ENCODE data around the gene ASB13.

The ASB13 gene, protein sequence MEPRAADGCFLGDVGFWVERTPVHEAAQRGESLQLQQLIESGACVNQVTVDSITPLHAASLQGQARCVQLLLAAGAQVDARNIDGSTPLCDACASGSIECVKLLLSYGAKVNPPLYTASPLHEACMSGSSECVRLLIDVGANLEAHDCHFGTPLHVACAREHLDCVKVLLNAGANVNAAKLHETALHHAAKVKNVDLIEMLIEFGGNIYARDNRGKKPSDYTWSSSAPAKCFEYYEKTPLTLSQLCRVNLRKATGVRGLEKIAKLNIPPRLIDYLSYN

DNA sequence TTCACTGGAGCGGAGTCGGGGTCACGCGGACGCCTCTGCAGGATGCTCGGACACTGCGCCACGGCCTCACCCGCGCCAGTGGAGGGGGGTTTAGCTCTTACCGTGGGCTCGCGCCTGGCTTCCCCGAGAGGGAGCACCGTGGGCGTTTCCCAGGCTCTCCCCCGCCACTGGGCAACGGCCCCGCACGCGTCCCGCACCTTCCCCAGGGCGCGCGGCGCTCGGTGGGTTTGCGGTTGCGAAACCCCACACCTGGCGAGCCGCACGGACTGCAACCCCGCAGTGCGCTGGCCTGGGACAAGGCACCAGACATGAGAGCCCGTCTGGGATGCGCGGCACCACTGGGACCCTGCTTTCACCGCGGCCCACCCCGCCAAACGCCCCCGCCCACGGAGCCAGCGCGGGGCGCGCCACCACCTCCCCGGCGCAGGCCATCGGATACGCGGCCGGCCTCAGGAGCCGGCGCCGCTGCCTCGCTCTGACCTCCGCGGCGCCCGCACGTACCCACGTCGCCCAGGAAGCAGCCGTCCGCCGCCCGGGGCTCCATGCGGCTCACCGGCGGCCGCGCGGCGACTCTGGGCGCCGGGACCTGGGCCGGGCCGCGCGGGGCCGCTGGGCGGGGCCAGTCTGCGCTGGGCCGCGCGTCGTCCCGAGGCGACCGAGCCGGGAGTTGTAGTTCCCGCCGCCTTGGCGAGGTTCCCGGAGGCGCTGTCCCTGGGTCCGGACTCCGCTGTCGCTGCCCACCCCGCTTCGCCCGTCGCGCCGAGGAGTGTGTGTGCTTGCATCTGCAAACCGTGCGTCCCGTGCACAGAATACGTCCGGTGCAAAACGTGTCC is at the start of gene ASB13:
ASB13 (minus strand) TSS at position 588 of the 833 bp plus-strand sequence; CDS start at position 544, 44 bp downstream.
- DNase-seq = no peak

DNA sequence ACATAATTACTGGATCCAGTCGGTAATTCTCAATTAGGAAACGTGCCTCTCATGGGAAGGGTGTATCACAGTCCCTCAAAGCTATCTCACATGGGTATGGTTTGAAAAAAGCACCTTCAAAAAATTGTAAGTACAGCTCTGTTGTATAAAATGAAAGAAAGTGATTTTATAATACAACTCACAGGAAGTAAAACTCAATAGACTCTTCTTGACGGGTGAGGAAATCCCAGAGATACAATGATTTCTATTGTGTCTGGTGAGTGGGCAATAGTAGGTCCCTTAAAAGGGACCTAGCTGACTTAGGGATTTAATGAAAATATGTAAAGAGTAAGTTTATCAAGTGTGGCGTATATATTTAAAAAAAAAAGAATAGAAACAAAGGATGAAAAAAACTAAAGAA is 45.2 kb upstream of the ASB13 start:
- no peak for DNase-seq

DNA sequence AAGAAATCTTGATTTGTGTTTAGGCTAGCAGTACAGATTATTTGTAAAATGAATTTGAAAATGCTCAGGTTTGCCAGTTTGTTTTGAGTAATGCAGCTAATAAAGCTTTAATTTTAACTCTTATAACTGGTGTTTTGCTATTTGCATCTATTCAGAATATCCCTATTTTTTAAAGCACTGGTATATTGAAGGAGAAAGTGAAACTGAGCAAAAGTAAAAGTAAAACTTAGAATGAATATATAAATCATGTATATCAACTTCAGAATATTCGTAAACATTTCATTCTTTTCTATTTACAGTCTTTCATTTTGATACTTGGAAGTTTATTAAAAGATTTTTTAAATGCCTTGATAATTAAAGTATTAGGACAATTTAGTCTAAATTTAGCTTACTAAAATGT is 44.5 kb upstream of the ASB13 start:
- no peak for DNase-seq

DNA sequence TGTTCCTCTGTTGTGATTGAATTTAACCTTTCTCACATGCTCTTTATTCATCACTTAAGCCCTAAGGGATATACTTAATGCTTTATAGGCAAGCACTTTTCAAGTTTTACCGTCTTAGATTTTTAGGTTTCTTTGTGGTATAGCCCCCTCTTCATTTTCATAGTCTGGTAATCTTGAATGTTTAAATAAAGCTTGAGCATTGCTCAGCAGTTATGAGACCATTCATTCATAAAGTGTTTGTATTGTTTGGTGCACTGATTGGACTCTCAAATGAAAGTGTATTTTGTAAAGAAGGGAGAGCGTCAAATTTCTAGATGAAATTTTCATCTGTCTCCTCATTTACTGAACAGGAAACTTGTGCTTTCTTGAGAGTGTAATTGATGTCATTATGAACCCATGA is 43.5 kb upstream of the ASB13 start:
- DNase-seq = no peak

DNA sequence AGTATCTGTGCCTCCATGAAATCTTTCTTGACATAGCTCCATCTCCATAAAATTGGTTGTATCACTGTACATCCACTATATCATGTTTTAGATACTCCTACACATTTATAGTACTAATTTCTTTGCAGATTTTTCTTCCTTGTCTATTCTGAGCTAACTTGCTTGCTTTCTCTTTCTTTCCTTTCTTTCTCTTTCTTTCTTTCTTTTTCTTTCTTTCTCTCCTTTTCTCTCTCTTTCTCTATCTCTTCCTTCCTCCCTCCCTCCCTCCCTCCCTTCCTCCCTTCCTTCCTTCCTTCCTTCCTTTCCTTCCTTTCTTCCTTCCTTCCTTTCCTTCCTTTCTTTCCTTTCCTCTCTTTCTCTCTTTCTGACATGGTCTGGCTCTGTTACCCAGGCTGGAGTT is 42.0 kb upstream of the ASB13 start:
- DNase-seq = no peak

DNA sequence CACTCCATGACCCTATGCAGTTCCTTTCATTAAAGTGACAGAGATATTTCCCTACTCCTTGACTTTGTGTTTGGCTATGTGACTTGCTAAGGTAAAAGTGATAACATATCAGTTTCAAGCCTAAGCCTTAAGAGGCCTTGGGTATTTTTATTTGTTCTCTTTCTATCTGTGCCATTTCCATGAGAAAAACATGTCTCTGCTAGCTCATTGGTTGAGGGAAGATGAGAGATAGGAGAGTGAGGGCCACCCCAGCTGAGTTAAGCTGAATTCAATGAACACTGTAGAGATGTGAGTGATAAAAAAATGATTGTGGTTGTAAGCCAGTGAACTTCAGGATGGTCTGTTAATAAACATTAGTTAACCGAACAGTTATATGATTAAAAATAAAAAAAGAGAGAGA is 31.7 kb upstream of the ASB13 start:
- DNase-seq = no peak

DNA sequence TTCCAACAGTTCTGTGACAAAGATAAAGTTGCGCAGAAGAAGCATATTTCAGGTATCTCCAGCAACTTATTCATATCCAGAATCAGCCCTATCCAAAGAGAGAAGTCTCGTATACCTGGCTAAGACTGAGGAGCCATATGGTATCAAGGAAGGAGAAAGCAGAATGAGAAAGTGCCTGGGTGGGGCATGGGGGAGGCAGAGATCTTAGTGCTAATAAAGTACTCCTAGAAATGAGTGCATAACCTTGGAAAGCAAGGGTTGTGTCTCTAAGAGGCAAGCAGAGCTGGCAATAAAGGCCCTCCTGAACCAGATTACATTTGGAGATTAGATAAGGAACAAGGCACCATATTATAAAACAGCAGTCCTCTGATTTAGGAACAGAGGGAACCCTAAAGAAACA is 30.9 kb upstream of the ASB13 start:
- DNase-seq = no peak

DNA sequence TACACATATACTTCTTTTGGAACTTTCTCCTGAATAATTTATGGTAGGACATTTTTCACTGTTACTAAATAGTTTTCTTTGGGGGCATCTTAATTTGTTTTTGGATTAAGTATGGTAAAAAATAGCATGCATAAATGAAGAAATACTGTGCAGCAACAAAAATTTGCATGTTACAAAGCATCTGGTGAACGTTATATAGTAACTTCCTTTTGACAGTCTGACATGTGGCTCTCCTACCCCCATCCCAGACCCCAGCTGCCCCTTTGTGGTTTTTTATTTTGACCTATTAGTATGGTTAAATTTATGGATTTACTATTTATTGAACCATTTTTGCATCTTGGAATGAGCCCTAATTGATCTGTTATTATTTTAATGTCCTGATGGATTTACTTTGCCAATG is 28.2 kb upstream of the ASB13 start:
- no peak for DNase-seq

DNA sequence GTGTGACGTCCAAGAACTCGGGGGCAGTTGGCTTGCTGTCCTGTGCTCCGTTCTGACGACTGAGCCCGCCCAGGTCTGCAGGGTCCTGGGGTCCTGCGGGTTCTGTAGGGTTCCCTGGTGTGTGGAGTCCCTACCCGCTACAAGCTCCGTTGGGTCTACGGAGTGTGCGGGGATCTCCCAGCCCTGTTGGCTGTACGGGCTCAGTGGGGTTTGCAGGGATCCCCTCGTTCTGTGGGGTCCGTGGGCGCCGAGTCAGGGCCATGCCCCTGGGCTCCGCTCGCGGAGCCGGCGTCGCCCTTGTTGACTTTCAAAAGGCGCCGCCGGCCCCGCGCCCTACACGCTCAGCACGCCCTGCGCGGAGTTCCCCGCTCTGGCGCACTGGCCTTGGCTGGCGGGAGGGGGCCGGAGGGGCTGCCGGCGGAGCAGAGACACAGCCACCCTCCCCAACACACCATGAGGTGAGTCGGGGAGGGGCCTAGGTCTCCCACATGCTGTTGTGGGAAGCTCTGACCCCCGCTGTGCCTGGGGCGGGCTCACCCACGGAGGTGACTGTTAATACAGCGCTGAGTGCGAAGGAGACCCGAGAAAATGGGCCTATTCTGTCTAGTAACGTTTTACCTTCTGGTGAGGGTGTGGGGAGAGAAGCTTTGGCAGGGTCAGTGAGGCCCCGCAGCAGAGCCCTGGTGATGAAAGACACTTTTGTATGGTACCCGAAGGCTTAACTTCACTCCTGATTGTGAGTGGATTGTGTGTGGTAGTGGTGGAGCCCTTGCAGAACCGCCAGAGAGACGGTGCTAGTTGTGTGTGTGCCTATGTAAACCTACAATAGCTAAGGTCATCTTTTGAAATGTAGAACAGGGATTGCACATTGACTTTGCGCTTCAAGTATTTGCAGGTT is 26.3 kb upstream of the ASB13 start:
- DNase-seq = no peak

DNA sequence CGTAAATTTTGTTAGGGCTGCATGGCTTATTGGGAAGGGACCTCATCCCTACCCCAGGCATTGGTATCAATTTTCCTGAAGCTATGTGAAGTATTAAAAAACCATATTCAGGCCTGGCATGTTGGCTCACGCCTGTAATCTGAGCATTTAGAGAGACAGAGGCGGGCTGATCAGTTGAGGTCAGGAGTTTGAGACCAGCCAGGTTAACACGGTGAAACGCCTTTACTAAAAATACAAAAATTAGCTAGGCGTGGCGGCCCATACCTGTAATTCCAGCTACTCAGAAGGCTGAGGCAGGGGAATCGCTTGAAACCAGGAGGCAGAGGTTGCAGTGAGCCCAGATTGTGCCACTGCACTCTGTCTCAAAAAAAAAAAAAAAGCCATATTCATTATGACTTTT is 25.4 kb upstream of the ASB13 start:
- DNase-seq = no peak

DNA sequence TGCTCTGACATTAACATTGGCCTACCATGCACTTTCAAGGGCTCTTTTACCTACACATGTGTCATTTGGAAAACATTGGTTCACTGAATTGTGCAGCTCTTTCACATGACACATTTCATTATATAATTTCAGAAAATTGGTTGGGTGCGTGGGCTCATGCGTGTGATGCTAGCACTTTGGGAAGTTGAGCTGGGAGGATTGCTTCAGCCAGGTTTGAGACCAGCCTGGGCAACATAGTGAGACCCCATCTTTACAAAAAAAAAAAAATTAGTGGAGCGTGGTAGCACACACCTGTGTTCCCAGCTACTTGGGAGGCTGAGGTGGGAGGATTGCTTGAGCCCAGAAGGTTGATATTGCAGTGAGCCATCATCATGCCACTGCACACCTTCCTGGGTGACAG is 22.2 kb upstream of the ASB13 start:
- DNase-seq = no peak

DNA sequence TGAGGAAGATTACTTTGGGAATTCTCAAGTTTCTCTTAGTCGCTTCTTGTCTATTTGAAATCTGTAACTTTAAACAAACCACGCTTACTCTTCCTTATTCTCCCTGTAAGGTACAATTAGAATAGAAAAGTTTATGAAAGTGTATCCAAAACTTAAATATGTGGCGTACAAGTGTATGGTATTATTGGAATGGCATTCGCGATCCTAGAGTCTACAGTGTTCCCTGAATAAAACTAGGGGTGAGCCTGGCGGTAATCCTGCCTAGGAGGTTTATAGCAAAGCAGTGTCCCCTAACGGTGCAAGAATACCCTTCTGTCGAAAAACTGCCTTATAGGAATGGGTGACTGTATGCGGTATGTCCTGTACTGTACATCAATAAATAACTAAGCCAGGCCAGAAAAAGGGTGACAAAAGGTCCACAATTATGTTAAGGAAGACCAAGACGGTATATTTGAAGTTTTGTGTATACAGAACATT is 19.4 kb upstream of the ASB13 start:
- DNase-seq = no peak

DNA sequence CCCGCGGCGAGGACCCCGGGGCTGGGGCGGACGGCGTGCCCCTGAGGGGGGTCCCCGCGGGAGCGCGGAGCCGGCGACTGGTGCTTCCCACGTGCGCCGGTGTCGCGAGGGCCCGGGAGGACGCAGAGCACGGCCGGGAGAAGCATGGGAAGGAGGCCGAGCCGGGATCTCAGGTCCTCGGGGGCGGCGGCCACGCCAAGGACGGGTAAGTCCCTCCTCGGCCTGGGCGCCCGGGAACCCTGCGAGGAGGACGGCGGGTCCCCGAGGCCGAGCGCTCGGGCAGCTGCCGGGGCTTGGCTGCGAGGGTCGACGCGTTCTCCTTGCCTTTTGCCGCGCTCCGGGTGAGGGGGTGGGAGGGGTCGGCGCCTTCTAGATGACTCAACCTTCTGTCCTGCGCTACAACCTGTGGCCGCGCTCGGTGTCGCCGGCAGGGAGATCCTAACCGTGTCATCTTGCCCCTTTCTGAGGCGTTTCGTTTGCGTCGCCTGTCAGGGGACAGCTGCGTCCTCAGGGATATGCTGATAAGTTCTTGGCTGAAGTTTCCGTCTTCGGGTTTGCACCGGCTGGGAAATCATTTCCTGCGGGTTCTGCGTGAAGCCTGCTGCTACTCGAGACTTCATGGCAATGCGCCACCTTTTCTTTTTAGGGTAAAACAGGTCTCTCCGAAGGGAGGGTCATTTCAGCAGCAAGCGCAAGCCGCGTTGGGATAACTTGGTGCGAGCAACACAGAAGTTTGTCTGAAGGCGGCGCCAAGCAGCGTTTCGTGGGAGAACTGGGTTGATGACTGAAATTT is 18.8 kb upstream of the ASB13 start:
- DNase-seq = no peak

DNA sequence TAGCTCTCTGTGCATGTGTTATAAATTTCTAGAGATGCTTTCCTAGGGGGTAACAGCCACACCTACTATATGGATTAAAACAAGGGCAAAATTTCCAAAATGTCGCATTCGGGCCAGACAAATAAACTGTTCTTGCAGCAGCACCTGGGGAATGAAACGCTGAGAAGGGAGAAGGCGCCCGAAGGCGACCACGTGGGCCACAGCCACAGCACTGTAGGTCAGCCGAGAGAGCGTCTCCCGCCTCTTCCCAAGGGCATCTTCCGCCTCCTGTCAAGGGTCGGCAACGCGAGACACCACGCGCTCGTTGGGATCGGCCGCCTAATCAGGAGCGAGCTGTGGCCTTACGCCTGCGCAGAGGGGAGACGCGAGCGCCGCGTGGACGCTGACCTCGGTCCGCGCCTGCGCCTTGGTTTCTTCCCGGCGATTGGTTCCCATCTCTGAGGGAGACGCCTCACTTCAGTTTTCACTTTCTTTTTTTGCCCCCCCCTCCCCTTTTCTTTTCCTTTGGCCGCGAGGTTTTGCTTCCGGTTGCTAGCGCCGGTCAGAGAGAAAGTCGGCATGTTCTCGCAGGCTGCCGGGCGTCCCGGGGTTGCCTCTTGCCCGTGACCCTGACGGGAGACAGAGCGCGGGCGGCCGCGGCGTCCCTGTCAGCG is 18.0 kb upstream of the ASB13 start, which contains the start of gene TASOR2:
TASOR2 (plus strand) TSS at position 521 of the 653 bp plus-strand sequence. CDS start 35,805 bp downstream, outside the sequence.
- DNase-seq = peak; percentile 71

DNA sequence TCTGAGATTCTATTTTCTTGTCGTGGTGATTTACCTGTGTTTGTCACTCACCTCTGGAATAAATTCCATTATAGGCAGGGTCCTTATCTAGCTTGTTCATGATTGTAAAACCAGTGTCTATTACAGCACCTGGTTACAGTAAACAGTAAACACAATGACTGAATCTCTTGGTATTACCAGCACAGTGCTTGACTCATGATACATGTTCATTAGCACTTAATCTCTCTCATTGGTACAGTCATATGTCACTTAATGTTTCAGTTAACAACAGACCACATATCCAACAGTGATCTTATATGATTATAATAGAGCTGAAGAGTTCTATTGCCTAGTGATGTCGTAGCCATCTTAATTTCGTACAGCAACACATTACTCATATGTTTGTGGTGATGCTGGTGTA is 16.7 kb upstream of the ASB13 start:
- no peak for DNase-seq

DNA sequence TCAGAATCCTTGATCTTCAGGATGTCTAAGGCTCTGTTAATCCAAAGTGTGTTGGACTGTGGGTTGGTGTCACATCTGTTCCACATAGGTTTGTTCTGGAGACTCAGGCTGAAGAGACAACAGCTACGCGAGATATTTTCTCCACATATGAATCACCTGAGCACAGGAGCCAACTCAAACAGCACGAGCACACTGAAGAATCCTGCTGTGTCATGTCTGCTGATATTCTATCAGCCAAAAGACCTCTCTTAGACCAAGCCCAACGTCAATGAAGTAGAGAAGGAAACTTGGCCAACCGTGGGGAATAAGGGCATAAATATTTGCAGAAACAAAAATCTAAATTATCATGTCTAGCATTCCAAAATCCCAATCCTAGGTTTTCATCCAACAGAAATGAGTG is 15.5 kb upstream of the ASB13 start:
- DNase-seq = no peak

DNA sequence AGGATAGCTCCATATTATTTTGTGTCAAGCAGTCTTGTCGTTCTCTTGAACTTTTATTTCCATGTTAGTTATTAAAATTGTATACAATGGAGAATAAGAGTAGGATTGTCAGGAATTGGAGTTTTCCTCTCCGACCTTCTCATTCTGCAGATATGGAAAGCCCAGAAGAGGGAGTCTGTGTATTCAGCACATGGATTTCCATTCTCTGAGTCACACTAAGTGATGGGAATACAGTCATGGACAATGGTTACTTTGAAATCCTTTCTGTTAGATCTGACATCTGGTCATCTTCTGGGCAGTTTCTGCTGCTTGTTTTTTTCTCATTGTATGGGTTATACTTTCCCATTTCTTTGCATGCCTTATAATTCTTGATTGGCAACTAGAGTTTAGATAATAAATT is 13.2 kb upstream of the ASB13 start:
- DNase-seq = no peak

DNA sequence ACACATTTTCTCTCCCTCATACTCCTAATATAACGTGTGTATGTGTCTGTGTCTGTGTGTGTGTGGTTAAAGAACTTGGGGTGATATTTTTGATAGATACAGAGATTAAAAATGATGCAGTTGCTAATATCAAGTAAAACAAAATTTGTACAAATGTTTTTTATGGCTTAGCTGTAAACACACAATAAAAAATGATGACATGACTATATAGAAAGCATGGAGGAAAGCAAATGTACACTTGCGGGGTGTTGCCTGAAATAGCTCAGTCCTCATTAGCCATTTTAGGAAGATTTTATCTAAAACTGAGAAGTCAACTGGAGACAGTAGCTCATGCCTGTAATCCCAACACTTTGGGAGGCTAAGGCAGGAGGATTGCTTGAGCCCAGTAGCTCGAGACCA is 12.6 kb upstream of the ASB13 start:
- DNase-seq = no peak

DNA sequence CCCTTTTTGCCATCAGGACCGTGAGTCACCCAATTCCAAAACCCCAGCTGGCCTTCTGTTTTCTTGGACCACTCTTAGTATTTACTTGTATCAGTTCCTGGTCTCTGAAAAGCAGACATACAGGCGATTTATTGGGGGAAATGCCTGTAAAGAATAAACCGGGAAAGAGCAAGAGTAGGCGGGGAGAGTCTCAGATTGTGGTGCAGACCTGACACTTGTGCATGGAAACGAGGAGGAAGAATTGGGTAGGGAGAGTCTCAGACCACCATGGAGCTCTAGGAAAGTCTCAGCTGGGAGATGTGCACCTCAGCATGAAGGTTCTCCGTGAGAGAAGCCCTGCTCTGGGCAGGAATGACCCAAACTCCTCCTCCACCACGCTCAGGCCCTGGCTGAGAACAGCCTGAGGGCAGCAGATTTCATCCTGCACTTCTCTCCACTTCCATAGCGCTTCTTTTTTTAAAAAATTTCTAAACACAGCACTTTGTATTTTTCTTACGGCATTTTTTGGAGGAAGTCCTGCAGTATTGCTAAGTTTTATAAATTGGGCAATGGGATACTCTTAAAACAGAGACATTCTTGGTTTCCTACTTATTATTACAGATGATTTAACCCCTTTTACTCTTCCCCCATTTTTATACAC is 12.1 kb upstream of the ASB13 start:
- DNase-seq = no peak

DNA sequence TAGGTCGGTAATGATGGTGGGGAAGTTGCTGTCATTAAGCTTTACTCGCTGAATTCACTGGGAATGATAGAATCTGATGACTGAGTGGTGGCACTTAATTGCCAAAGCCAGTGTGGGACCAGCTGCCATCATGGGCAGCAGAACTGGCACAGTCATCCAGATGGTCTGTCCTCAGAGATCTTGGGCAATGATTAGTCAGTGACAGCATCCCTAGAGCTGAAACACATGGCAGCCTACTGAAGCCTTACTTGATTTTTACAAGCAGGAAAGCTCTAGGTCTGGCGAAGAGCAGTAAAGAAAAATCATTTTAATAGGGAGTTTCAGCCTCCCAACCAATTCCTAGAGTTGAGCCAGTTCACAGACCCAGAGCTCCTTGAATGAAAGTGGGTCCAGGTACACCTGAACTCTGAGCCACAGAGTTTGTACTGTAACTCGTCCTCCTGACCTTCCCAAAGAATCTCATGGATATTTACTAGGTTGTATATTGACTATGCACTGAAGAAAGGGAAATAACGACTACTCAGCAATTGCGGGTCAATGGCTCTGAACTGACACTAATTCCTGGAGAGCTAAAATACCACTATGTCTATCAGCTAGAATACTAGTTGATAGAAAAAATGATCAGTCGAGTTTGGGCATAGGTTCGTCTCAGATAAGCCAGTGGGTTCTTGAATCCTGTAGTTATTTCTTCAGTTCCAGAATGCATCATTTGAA is 4.4 kb upstream of the ASB13 start:
- DNase-seq = no peak

DNA sequence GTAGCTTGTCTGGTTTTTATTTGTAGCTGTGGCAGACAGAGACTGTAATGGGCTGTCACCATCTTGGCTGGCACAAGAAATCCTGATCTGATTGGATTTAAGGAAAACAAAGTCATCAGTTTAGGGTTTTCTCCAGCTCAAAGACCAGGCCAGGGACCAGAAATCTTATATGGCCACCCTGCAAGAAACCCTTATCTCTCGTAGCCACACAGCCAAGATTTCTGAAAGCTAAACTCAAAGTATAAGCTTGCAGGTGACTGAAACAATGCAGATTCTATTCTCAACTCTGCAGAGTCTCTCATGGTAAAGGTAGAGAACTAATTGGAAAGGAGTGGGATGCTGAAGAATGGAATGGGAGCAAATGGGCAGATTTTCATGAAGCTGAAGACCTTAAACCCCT is 3.2 kb upstream of the ASB13 start:
- no peak for DNase-seq

All from NCI-H1694 (cell line).